Gastrocnemius medialis (tissue), 4 donors: ENCODE results near the gene YY1AP1. TPM values are rescaled to one million over a fixed set of nuclear protein-coding genes. Genes with fewer than 3 reads are reported as not detected.

Experiments
- ATAC-seq, 2 donors: fragments of 150-250 bp; one replicate each; pipeline ENCODE4 v1.9.1; 2016
- DNase-seq, 2 donors: peaks; one replicate each; pipeline ENCODE4 v3.0.0-alpha.2; 2019
- H3K27ac ChIP-seq, 4 donors: fragments of 200-600 bp; sonication (generic); 1 replicate in 1 of 4; 2 replicates in 3 of 4; pipeline ENCODE4 v1.5.1; 2016 to 2018; ENCODE audit warnings: mild to moderate bottlenecking in 2 of 4, moderate library complexity in 1 of 4
- H3K27me3 ChIP-seq, 3 donors: fragments of 200-600 bp; sonication (generic) in 2 of 3; 1 replicate in 1 of 3; 2 replicates in 2 of 3; pipeline versions ENCODE4 v1.5.1 to v1.6.0; 2016 to 2019; ENCODE audit warnings: mild to moderate bottlenecking in 1 of 3, moderate library complexity in 1 of 3
- H3K36me3 ChIP-seq, 2 donors: fragments of 200-600 bp; sonication (generic) in 1 of 2; one replicate each; pipeline ENCODE4 v1.5.1; 2017 to 2018
- H3K4me1 ChIP-seq, 2 donors: fragments of 200-600 bp; sonication (generic) in 1 of 2; one replicate each; pipeline ENCODE4 v1.5.1; 2016 to 2017; ENCODE audit warnings: mild to moderate bottlenecking in 2 of 2
- H3K4me3 ChIP-seq, 4 donors: fragments of 200-600 bp; sonication (generic) in 3 of 4; 1 replicate in 1 of 4; 2 replicates in 3 of 4; pipeline ENCODE4 v1.5.1; 2016 to 2019; ENCODE audit warnings: mild to moderate bottlenecking in 2 of 4
- H3K9me3 ChIP-seq, 3 donors: fragments of 200-600 bp; sonication (generic) in 2 of 3; 1 replicate in 1 of 3; 2 replicates in 2 of 3; pipeline ENCODE4 v1.5.1; 2016 to 2019
- POLR2A ChIP-seq, 2 donors: fragments of 450-650 bp; IDR thresholded peaks; one replicate each; pipeline ENCODE4 v1.6.1; 2017; ENCODE audit warnings: antibody characterized with exemption in 2 of 2, mild to moderate bottlenecking in 2 of 2, moderate library complexity in 2 of 2
- in situ Hi-C, 4 donors: fragments of 200-750 bp; cut with MboI; loops; one replicate each; pipeline versions ENCODE4 v1.15.0 to v1.8.0; 2017; ENCODE audit warnings: low sequenced_read_pairs in 4 of 4
- intact Hi-C: fragments of 100-400 bp; cut with DNase I; formaldehyde crosslinking; loops from one replicate; pipeline ENCODE4 v1.15.1; 2023; ENCODE audit warnings: low total_unique reads
- total RNA-seq, 4 donors: library from RNA; depleted of rRNA; stranded (reverse); fragments of >200 nt; gene quantifications; one replicate each; pipeline versions ENCODE4 v1.1.0 to v1.2.3, GENCODE V29; 2016
- TF ChIP-seq, protein P1 (sequence below), 5 experiments: fragments of 450-650 bp in 3 of 5; fragments of 200-600 bp in 2 of 5; sonication (generic) in 2 of 5; IDR thresholded peaks in 4 of 5; conservative IDR thresholded peaks in 1 of 5; 1 replicate in 4 of 5; 2 replicates in 1 of 5; pipeline ENCODE4 v1.5.1; 2016 to 2019; ENCODE audit warnings: antibody characterized with exemption in 5 of 5, mild to moderate bottlenecking in 3 of 5, moderate library complexity in 3 of 5

Gene YY1AP1
- total RNA-seq, 4 donors from 2014 or later, result 81.6 to 162 (median 120) TPM

DNA sequence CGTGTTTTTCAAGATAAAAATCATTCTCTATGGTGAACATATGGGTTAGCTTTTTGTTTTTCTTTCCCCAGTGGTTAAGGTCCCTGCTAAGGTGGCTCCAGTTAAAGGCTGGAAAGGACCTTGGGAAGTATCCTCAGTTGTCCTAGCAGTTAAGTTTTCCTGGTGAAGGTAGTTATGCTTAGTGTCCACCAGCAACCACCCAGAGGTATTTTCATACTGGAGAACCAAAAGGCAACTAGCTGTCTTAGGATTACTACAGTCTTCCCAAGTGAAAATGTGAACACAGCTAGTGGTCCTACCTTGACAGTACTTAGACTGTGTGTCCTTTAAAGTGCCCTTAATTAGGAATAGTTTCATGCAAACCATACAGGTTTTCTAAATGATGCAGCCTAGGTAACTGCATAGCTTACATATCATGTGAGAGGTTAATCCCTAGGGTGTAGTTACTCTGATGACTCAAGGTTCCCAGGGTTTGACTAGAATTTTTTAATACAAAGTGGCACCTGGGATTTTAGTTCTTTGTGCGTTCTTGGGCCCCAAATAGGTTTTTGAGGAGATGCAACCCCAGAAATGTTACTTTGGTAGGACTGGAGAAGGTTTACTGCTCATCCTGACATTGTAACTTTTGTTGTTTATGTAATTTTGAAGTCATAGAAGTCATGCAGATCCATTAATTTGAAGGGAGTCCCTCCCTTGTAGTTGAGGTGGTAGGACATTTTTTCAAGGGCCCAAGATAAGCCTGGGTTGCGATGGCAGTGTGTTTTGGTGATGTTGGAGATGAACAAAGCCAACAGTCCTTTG is 36.5 kb downstream of the YY1AP1 start:
- Histone ChIP-seq H3K36me3 (no peaks in the 10 kb centered on the region), H3K9me3 (no peaks in the 10 kb centered on the region), H3K4me3 (no peak overlapping the region), H3K27me3 (peaks cover 0 to 7% (median 0%) of the 10 kb centered on the region in 3 donors), H3K4me1 (no peaks in the 10 kb centered on the region), H3K27ac (peak overlapping the region in 1 of 4 donors; percentile 31)
- TF ChIP-seq POLR2A (IDR thresholded peaks at IDR 0.05), result no peak
- TF ChIP-seq, protein P1, sequence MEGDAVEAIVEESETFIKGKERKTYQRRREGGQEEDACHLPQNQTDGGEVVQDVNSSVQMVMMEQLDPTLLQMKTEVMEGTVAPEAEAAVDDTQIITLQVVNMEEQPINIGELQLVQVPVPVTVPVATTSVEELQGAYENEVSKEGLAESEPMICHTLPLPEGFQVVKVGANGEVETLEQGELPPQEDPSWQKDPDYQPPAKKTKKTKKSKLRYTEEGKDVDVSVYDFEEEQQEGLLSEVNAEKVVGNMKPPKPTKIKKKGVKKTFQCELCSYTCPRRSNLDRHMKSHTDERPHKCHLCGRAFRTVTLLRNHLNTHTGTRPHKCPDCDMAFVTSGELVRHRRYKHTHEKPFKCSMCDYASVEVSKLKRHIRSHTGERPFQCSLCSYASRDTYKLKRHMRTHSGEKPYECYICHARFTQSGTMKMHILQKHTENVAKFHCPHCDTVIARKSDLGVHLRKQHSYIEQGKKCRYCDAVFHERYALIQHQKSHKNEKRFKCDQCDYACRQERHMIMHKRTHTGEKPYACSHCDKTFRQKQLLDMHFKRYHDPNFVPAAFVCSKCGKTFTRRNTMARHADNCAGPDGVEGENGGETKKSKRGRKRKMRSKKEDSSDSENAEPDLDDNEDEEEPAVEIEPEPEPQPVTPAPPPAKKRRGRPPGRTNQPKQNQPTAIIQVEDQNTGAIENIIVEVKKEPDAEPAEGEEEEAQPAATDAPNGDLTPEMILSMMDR (IDR thresholded peaks at IDR 0.05 in 4 of 5, conservative IDR thresholded peaks at IDR 0.05 in 1 of 5), result no peak
- intact Hi-C loops, result no loop called here
- in situ Hi-C loops, result loop anchor here in 1 of 4 donors (25.0 kb wide), 1 partner anchor 1390 kb away; the partner anchor contains the start of gene HAX1
- ATAC-seq, result no peak
- DNase-seq, result no peak

GRCh38 chr1:155650231-155650757 is 38.3 kb downstream of the YY1AP1 start:
- peaks cover 0 to 7% (median 0%) of the 10 kb centered on the region in 3 donors for H3K27me3 ChIP-seq
- no peak for TF ChIP-seq POLR2A (IDR thresholded peaks at IDR 0.05)
- TF ChIP-seq, protein P1 (IDR thresholded peaks at IDR 0.05 in 4 of 5, conservative IDR thresholded peaks at IDR 0.05 in 1 of 5), result no peak
- no peak overlapping the region for H3K27ac ChIP-seq
- H3K4me1 ChIP-seq, result peaks cover 2 to 3% of the 10 kb centered on the region in 2 donors
- no peaks in the 10 kb centered on the region for H3K9me3 ChIP-seq
- H3K36me3 ChIP-seq, result no peaks in the 10 kb centered on the region
- DNase-seq (no peak), ATAC-seq (no peak)
- in situ Hi-C loops (loop anchor here in 1 of 4 donors (25.0 kb wide), 1 partner anchor 1388 kb away; the partner anchor contains the start of gene HAX1), intact Hi-C loops (no loop called here)
- no peak overlapping the region for H3K4me3 ChIP-seq

GRCh38 chr1:155649676-155650075 is 38.9 kb downstream of the YY1AP1 start:
- H3K27me3 ChIP-seq, result peaks cover 0 to 7% (median 0%) of the 10 kb centered on the region in 3 donors
- no peak for TF ChIP-seq POLR2A (IDR thresholded peaks at IDR 0.05)
- TF ChIP-seq, protein P1 (IDR thresholded peaks at IDR 0.05 in 4 of 5, conservative IDR thresholded peaks at IDR 0.05 in 1 of 5), result no peak
- no peaks in the 10 kb centered on the region for H3K36me3 ChIP-seq
- DNase-seq (no peak), ATAC-seq (no peak)
- intact Hi-C loops (no loop called here), in situ Hi-C loops (loop anchor here in 1 of 4 donors (25.0 kb wide), 1 partner anchor 1387 kb away; the partner anchor contains the start of gene HAX1)
- no peak overlapping the region for H3K4me3 ChIP-seq
- peaks cover 5 to 8% of the 10 kb centered on the region in 2 donors for H3K4me1 ChIP-seq
- no peaks in the 10 kb centered on the region for H3K9me3 ChIP-seq
- H3K27ac ChIP-seq, result no peak overlapping the region

DNA sequence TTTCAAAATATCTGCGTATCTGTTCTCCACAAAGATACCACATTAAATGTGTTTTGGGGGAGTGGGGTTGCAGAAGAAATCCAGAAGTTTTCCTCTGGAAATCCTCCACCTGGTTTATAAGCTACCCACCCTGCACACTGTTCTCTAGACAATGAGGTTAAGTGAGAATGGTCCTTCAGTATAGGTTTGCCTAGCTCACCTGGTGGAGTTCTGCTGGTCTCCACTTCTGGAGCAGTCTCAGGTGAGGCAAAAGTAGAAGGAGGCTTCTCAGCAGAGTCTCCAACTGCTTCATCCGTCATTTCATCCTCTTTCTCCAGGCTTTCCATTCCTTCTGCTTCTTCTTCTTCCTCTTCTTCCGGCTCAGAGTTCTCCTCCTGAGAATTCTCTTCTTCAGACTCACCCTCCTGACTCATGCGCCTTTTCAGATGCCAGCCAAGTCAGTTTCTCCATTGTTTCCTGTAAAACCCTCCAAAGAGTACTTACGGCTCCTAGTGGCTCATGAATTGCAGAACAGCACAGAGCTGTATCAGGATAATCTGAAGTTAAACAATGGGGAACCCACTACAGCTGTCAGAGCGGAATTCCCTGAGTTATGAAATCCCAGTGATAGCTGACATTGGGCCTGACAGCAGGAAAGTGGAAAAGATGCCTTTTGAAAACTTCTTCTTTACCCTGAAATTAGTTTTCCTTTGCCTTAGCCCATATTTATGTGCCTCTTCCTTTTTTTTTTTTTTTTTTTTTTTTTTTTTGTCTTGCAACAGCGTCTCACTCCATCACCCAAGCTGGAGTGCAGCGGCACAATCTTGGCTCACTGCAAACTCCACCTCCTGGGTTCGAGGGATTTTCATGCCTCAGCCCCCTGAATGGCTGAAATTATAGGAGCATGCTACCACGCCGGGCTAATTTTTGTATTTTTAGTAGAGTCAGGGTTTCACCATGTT is 40.1 kb downstream of the YY1AP1 start:
- TF ChIP-seq, protein P1 (IDR thresholded peaks at IDR 0.05 in 4 of 5, conservative IDR thresholded peaks at IDR 0.05 in 1 of 5), result peak in 1 of 5 experiments; percentile 25
- no peak for TF ChIP-seq POLR2A (IDR thresholded peaks at IDR 0.05)
- DNase-seq (no peak), ATAC-seq (peak in 1 of 2 donors; percentile 77)
- Histone ChIP-seq H3K4me3 (no peak overlapping the region), H3K9me3 (no peaks in the 10 kb centered on the region), H3K27ac (peak overlapping the region in 1 of 4 donors; percentile 41), H3K4me1 (peaks cover 5 to 8% of the 10 kb centered on the region in 2 donors), H3K36me3 (no peaks in the 10 kb centered on the region), H3K27me3 (peaks cover 0 to 7% (median 0%) of the 10 kb centered on the region in 3 donors)
- in situ Hi-C loops, result no loop called here
- intact Hi-C loops, result no loop called here
